A549 (cell line): Measurements from ENCODE around the gene MED23. TPM values are rescaled to one million over a fixed set of nuclear protein-coding genes. Genes with fewer than 3 reads are reported as not detected.

Source experiments
- ATAC-seq, 2 experiments: fragments of 200-7000 bp in 1 of 2; fragments of >200 bp in 1 of 2; cut with Nextera tagmentation in 1 of 2; cut with Tn5 transposase in 1 of 2; 3 replicates each; pipeline versions ENCODE4 v1.8.0 to v1.9.1; 2018 to 2020; ENCODE audit warnings: mild to moderate bottlenecking in 1 of 2, moderate library complexity in 1 of 2
- CTCF ChIA-PET: fragments of 300-600 bp; sonication (Branson Sonifier 250); formaldehyde crosslinking; extraction: SDS; loops from one replicate; lab custom pipeline; 2021; ENCODE audit warnings: antibody characterized with exemption, inconsistent platforms; lab: Yijun Ruan, JAX
- POLR2A ChIA-PET: fragments of 350-600 bp; formaldehyde crosslinking; extraction: SDS; loops from one replicate; lab custom pipeline; 2021; ENCODE audit warnings: antibody characterized with exemption, inconsistent platforms; lab: Yijun Ruan, JAX
- DNase-seq, 2 experiments: peaks; one replicate each; pipeline versions ENCODE4 v3.0.0 to v3.0.0-alpha.2; 2011 to 2016; ENCODE audit warnings: low read depth in 1 of 2, low spot score in 1 of 2
- FAIRE-seq: peaks from 2 replicates; lab custom pipeline; 2011; peaks lifted over from hg19 to GRCh38; lab: Jason Lieb, UNC
- H3K27ac ChIP-seq, 2 experiments: fragments of >200 bp; sonication (Bioruptor Twin); formaldehyde crosslinking; 3 replicates each; pipeline ENCODE4 v1.5.1; 2016 to 2017
- H3K4me1 ChIP-seq: fragments of >200 bp; sonication (Bioruptor Twin); formaldehyde crosslinking; 3 replicates; pipeline ENCODE4 v1.6.1; 2016
- H3K4me2 ChIP-seq: fragments of >200 bp; sonication (Bioruptor Twin); formaldehyde crosslinking; 3 replicates; pipeline ENCODE4 v1.6.1; 2016
- H3K4me3 ChIP-seq: fragments of >200 bp; sonication (Bioruptor Twin); formaldehyde crosslinking; 3 replicates; pipeline ENCODE4 v1.5.1; 2016
- H3K9me3 ChIP-seq: fragments of >200 bp; sonication (Bioruptor Twin); formaldehyde crosslinking; 3 replicates; pipeline ENCODE4 v1.6.1; 2016
- BHLHE40 ChIP-seq: IDR thresholded peaks from 2 replicates; pipeline ENCODE4 v1.6.1; 2012; ENCODE audit warnings: low read depth, low read length, inconsistent platforms
- CBX2 ChIP-seq: fragments of 200-600 bp; sonication (generic); IDR thresholded peaks from 2 replicates; pipeline ENCODE4 v1.6.1; 2016; ENCODE audit warnings: low read depth, mild to moderate bottlenecking, borderline replicate concordance
- CEBPB ChIP-seq, 2 experiments: fragments of >200 bp in 1 of 2; sonication (Bioruptor Twin) in 1 of 2; formaldehyde crosslinking in 1 of 2; IDR thresholded peaks; 2 replicates each; pipeline ENCODE4 v1.6.1; 2012 to 2016
- CHD2 ChIP-seq: fragments of 150-350 bp; IDR thresholded peaks from 2 replicates; pipeline ENCODE4 v1.6.1; 2014; ENCODE audit warnings: low read length; ENCODE audit not compliant: partially characterized antibody
- CTCF ChIP-seq: fragments of >200 bp; sonication (Bioruptor Twin); formaldehyde crosslinking; IDR thresholded peaks from 3 replicates; pipeline ENCODE4 v1.5.1; 2016
- EHMT2 ChIP-seq: fragments of 200-600 bp; sonication (generic); IDR thresholded peaks from 2 replicates; pipeline ENCODE4 v1.6.1; 2016; ENCODE audit warnings: antibody characterized with exemption, low read depth, mild to moderate bottlenecking, moderate library complexity
- ELK1 ChIP-seq: fragments of 150-350 bp; IDR thresholded peaks from 2 replicates; pipeline ENCODE4 v1.6.1; 2014; ENCODE audit warnings: low read depth, mild to moderate bottlenecking, low read length
- FOSB ChIP-seq: fragments of 250-450 bp; sonication (Bioruptor Pico); IDR thresholded peaks from 2 replicates; pipeline ENCODE4 v1.5.0; 2020; ENCODE audit warnings: mild to moderate bottlenecking, moderate library complexity
- FOSL2 ChIP-seq, 2 experiments: fragments of 450-650 bp in 1 of 2; fragments of >200 bp in 1 of 2; sonication (Bioruptor Twin) in 1 of 2; formaldehyde crosslinking; IDR thresholded peaks; 2 replicates each; pipeline versions ENCODE4 v1.5.0 to v1.6.1; 2016 to 2020; ENCODE audit warnings: mild to moderate bottlenecking in 1 of 2, moderate library complexity in 1 of 2
- FOXS1 ChIP-seq: fragments of 250-450 bp; sonication (Bioruptor Pico); IDR thresholded peaks from 2 replicates; pipeline ENCODE4 v1.5.0; 2020; ENCODE audit warnings: mild to moderate bottlenecking, moderate library complexity
- HDAC2 ChIP-seq: fragments of 200-600 bp; sonication (generic); IDR thresholded peaks from 2 replicates; pipeline ENCODE4 v1.6.1; 2016
- HOXB5 ChIP-seq: fragments of 250-450 bp; sonication (Bioruptor Pico); IDR thresholded peaks from 2 replicates; pipeline ENCODE4 v1.5.0; 2020; ENCODE audit warnings: mild to moderate bottlenecking, moderate library complexity
- JUNB ChIP-seq: fragments of >200 bp; sonication (Bioruptor Twin); formaldehyde crosslinking; IDR thresholded peaks from 2 replicates; pipeline ENCODE4 v1.6.1; 2016
- KDM5A ChIP-seq: fragments of 200-600 bp; sonication (generic); IDR thresholded peaks from 2 replicates; pipeline ENCODE4 v1.6.1; 2016; ENCODE audit warnings: antibody characterized with exemption, mild to moderate bottlenecking
- MAFK ChIP-seq: fragments of 450-650 bp; IDR thresholded peaks from 2 replicates; pipeline ENCODE4 v1.6.1; 2014; ENCODE audit not compliant: partially characterized antibody
- MAZ ChIP-seq: fragments of 150-350 bp; IDR thresholded peaks from 2 replicates; pipeline ENCODE4 v1.6.1; 2014; ENCODE audit warnings: antibody characterized with exemption, low read depth, low read length, borderline replicate concordance
- MYC ChIP-seq: IDR thresholded peaks from 2 replicates; pipeline ENCODE4 v1.6.1; 2012; ENCODE audit warnings: mild to moderate bottlenecking, inconsistent platforms, low read length, improper control_type of control experiment, borderline replicate concordance
- NFE2L2 ChIP-seq: fragments of 150-350 bp; conservative IDR thresholded peaks from 2 replicates; pipeline ENCODE4 v1.6.1; 2014; ENCODE audit warnings: low read length
- NPAS2 ChIP-seq: fragments of 250-450 bp; sonication (Bioruptor Pico); IDR thresholded peaks from 2 replicates; pipeline ENCODE4 v1.8.0; 2022; ENCODE audit warnings: mild to moderate bottlenecking, moderate library complexity, borderline replicate concordance
- PHF8 ChIP-seq: fragments of 200-600 bp; sonication (generic); IDR thresholded peaks from 2 replicates; pipeline ENCODE4 v1.6.1; 2016; ENCODE audit warnings: low read depth, mild to moderate bottlenecking, antibody characterized with exemption, moderate library complexity, borderline replicate concordance
- POLR2A ChIP-seq: IDR thresholded peaks from 2 replicates; pipeline ENCODE4 v1.6.1; 2012; ENCODE audit warnings: mild to moderate bottlenecking, low read length
- POLR2AphosphoS2 ChIP-seq: conservative IDR thresholded peaks from 2 replicates; pipeline ENCODE4 v1.6.1; 2012; ENCODE audit warnings: low read length, improper control_type of control experiment, inconsistent platforms
- RARB ChIP-seq: fragments of 250-450 bp; sonication (Bioruptor Pico); IDR thresholded peaks from 2 replicates; pipeline ENCODE4 v1.8.0; 2021; ENCODE audit warnings: mild to moderate bottlenecking, moderate library complexity
- REST ChIP-seq: fragments of 200-600 bp; sonication (generic); IDR thresholded peaks from 2 replicates; pipeline ENCODE4 v1.6.1; 2016; ENCODE audit warnings: antibody characterized with exemption, mild to moderate bottlenecking, moderate library complexity
- TFCP2L1 ChIP-seq: fragments of 250-450 bp; sonication (Bioruptor Pico); IDR thresholded peaks from 2 replicates; pipeline ENCODE4 v1.5.0; 2021; ENCODE audit warnings: mild to moderate bottlenecking
- USF2 ChIP-seq: fragments of 450-650 bp; IDR thresholded peaks from 2 replicates; pipeline ENCODE4 v1.6.1; 2014; ENCODE audit warnings: antibody characterized with exemption
- ZC3H11A ChIP-seq: fragments of 450-650 bp; IDR thresholded peaks from 2 replicates; pipeline ENCODE4 v1.6.1; 2014; ENCODE audit warnings: antibody characterized with exemption, mild to moderate bottlenecking
- ZNF302 ChIP-seq: fragments of 250-450 bp; sonication (Bioruptor Pico); IDR thresholded peaks from 2 replicates; pipeline ENCODE4 v1.9.0; 2021; ENCODE audit warnings: inconsistent platforms, mild to moderate bottlenecking, moderate library complexity
- WGBS: methylation state at CpG from one replicate; pipeline ENCODE4 v1.1.6; 2017; ENCODE audit errors: missing lambda C conversion rate; 5-methylcytosine and 5-hydroxymethylcytosine counted together
- polyA plus RNA-seq, 4 experiments: library from polyadenylated mRNA; depleted of rRNA in 3 of 4; stranded (reverse); fragments of >200 nt; fragmentation: RNase III in 1 of 4; extraction: RNeasy Plus Mini Kit Qiagen cat#74134 plus additional on column Dnase treatment in 1 of 4; gene quantifications; 2 replicates in 3 of 4; 3 replicates in 1 of 4; pipeline ENCODE4 v1.2.3, GENCODE V29; 2011 to 2017

Gene MED23
- polyA plus RNA-seq, 2 of the 4 experiments (the other 2 are of a cell fraction), result 7.6 to 23.1 TPM

GRCh38 chr6:131555992-131556391 is 72.0 kb downstream of the MED23 start:
- ChIA-PET CTCF (no interaction called here), POLR2A (no interaction called here)
- no peaks in the 10 kb centered on the region for H3K4me1 ChIP-seq
- no peak overlapping the region for H3K4me3 ChIP-seq
- no peak overlapping the region for H3K4me2 ChIP-seq
- H3K27ac ChIP-seq, result no peak overlapping the region
- ATAC-seq (no peak), FAIRE-seq (no peak), DNase-seq (no peak)
- TF ChIP-seq MAZ, result no peak
- TF ChIP-seq RARB (CRISPR knock-in tag), result no peak
- TF ChIP-seq KDM5A, result no peak
- no peak for TF ChIP-seq BHLHE40
- no peak for TF ChIP-seq FOXS1 (CRISPR knock-in tag)
- TF ChIP-seq POLR2A, result no peak
- TF ChIP-seq JUNB, result no peak
- no peak for TF ChIP-seq ZC3H11A
- no peak for TF ChIP-seq USF2
- no peak for TF ChIP-seq POLR2AphosphoS2
- TF ChIP-seq CBX2, result no peak
- no peak for TF ChIP-seq REST
- no peak for TF ChIP-seq CEBPB (IDR thresholded peaks at IDR 0.05)
- H3K9me3 ChIP-seq, result no peaks in the 10 kb centered on the region

- TF ChIP-seq MAFK (peak; percentile 13), NFE2L2 (peak; percentile 68), TFCP2L1 (no peak)
- POLR2A ChIA-PET, result no interaction called here
- ATAC-seq (no peak), DNase-seq (no peak), FAIRE-seq (no peak)
- Histone ChIP-seq H3K4me2 (no peak overlapping the region), H3K4me1 (no peaks in the 10 kb centered on the region), H3K27ac (no peak overlapping the region), H3K4me3 (no peak overlapping the region), H3K9me3 (no peaks in the 10 kb centered on the region)
- CTCF ChIA-PET, result no interaction called here
- 63% methylated on average over 3 of the region's 3 CpGs for WGBS
These were observed 75.5 kb downstream of the MED23 start for GRCh38 chr6:131552572-131552971.

- POLR2A ChIA-PET, result no interaction called here
- CTCF ChIA-PET, result no interaction called here
- H3K27ac ChIP-seq, result no peak overlapping the region
- no peaks in the 10 kb centered on the region for H3K9me3 ChIP-seq
- DNase-seq (no peak), FAIRE-seq (no peak), ATAC-seq (no peak)
- no peaks in the 10 kb centered on the region for H3K4me1 ChIP-seq
- no peak overlapping the region for H3K4me3 ChIP-seq
- WGBS, result 72% methylated on average over 4 of the region's 4 CpGs
- TF ChIP-seq MYC, result no peak
- TF ChIP-seq CBX2, result no peak
- TF ChIP-seq CTCF, result no peak
- no peak for TF ChIP-seq CHD2
- TF ChIP-seq ZNF302 (CRISPR knock-in tag), result no peak
- no peak for TF ChIP-seq EHMT2
- TF ChIP-seq KDM5A, result no peak
- no peak for TF ChIP-seq PHF8
- no peak for TF ChIP-seq ZC3H11A
- no peak for TF ChIP-seq FOSL2 (IDR thresholded peaks at IDR 0.05)
- no peak for TF ChIP-seq FOSL2 (CRISPR knock-in tag; IDR thresholded peaks at IDR 0.05)
- no peak for TF ChIP-seq JUNB
- TF ChIP-seq ELK1, result no peak
- no peak for TF ChIP-seq NFE2L2
- no peak for TF ChIP-seq HDAC2
- no peak for TF ChIP-seq FOSB (CRISPR knock-in tag)
- TF ChIP-seq HOXB5, result no peak
- no peak for TF ChIP-seq NPAS2 (CRISPR knock-in tag)
- no peak overlapping the region for H3K4me2 ChIP-seq
These were observed 76.1 kb downstream of the MED23 start for GRCh38 chr6:131551902-131552301.
